H1 (cell line): ENCODE measurements around the gene FXN. TPM values are rescaled to one million over a fixed set of nuclear protein-coding genes. Genes with fewer than 3 reads are reported as not detected.
"Not testable (repeated sequence)": the region's sequence is repeated elsewhere in the genome, so short reads cannot be mapped to it uniquely, and the experiment has no call there.

Experiments
- CTCF ChIA-PET: fragments of 300-600 bp; sonication (Branson Sonifier 250); formaldehyde crosslinking; loops from one replicate; lab custom pipeline; 2021; ENCODE audit not compliant: partially characterized antibody; lab: Charles Lee
- POLR2A ChIA-PET: fragments of 300-600 bp; sonication (Branson Sonifier 250); formaldehyde crosslinking; loops from one replicate; lab custom pipeline; 2021; ENCODE audit warnings: inconsistent platforms; ENCODE audit not compliant: partially characterized antibody; lab: Charles Lee
- DNase-seq, 2 experiments: peaks; one replicate each; pipeline versions ENCODE4 v3.0.0 to v3.0.0-alpha.2; 2010 to 2022; ENCODE audit warnings: low spot score in 2 of 2, low read depth in 1 of 2, mixed read lengths in 1 of 2
- FAIRE-seq: peaks from 2 replicates; lab custom pipeline; 2011; peaks lifted over from hg19 to GRCh38; lab: Jason Lieb, UNC
- H2AFZ ChIP-seq: 2 replicates; pipeline ENCODE4 v1.8.1; 2012; ENCODE audit warnings: low read length, inconsistent platforms
- H2AK5ac ChIP-seq: 2 replicates; pipeline ENCODE4 v1.6.1; 2013; ENCODE audit warnings: low read depth, low read length
- H2BK120ac ChIP-seq: replicated peaks from 2 replicates; pipeline ENCODE3; 2013; ENCODE audit warnings: low read depth, low read length, inconsistent platforms
- H2BK12ac ChIP-seq: 2 replicates; pipeline ENCODE4 v1.6.1; 2013; ENCODE audit warnings: low read depth, low read length
- H2BK15ac ChIP-seq: 2 replicates; pipeline ENCODE4 v1.6.1; 2013; ENCODE audit warnings: low read length
- H2BK20ac ChIP-seq: 2 replicates; pipeline ENCODE4 v1.6.1; 2013; ENCODE audit warnings: low read length
- H2BK5ac ChIP-seq: 2 replicates; pipeline ENCODE4 v1.6.1; 2013; ENCODE audit warnings: low read depth, low read length
- H3K14ac ChIP-seq: 2 replicates; pipeline ENCODE4 v1.6.1; 2013; ENCODE audit warnings: inconsistent platforms; ENCODE audit not compliant: insufficient read length
- H3K18ac ChIP-seq: 2 replicates; pipeline ENCODE4 v1.6.1; 2013; ENCODE audit warnings: low read length; ENCODE audit errors: extremely low read depth
- H3K23ac ChIP-seq: 2 replicates; pipeline ENCODE4 v1.6.1; 2013; ENCODE audit warnings: inconsistent platforms; ENCODE audit not compliant: insufficient read length
- H3K23me2 ChIP-seq: 2 replicates; pipeline ENCODE4 v1.6.1; 2013; ENCODE audit warnings: low read depth, low read length
- H3K27ac ChIP-seq: 2 replicates; pipeline ENCODE4 v1.6.1; 2011; ENCODE audit warnings: low read depth, low read length, inconsistent platforms
- H3K27me3 ChIP-seq, 4 experiments: replicated peaks in 1 of 4; 1 replicate in 1 of 4; 2 replicates in 3 of 4; pipeline versions ENCODE4 v1.6.1 to v1.8.1; 2011 to 2013; ENCODE audit warnings: low read length in 3 of 4, mild to moderate bottlenecking in 3 of 4, inconsistent platforms in 2 of 4, mixed read lengths in 2 of 4, moderate library complexity in 1 of 4; ENCODE audit not compliant: control insufficient read depth in 3 of 4, insufficient read depth in 3 of 4; ENCODE audit errors: extremely low read depth in 1 of 4
- H3K36me3 ChIP-seq, 4 experiments: 2 replicates each; pipeline versions ENCODE4 v1.6.1 to v1.8.1; 2011 to 2013; ENCODE audit warnings: mild to moderate bottlenecking in 4 of 4, low read length in 3 of 4, moderate library complexity in 2 of 4, control low read depth in 1 of 4, inconsistent platforms in 1 of 4; ENCODE audit not compliant: insufficient read depth in 4 of 4, control insufficient read depth in 2 of 4
- H3K4ac ChIP-seq: replicated peaks from 2 replicates; pipeline ENCODE3; 2013; ENCODE audit warnings: low read length, low read depth, mixed read lengths, inconsistent platforms; ENCODE audit not compliant: insufficient read length
- H3K4me1 ChIP-seq, 4 experiments: replicated peaks in 1 of 4; 1 replicate in 1 of 4; 2 replicates in 3 of 4; pipeline versions ENCODE4 v1.6.1 to v1.8.1; 2011 to 2013; ENCODE audit warnings: low read length in 3 of 4, inconsistent platforms in 2 of 4, mixed read lengths in 1 of 4; ENCODE audit not compliant: insufficient read depth in 4 of 4, control insufficient read depth in 3 of 4
- H3K4me2 ChIP-seq, 2 experiments: 2 replicates each; pipeline versions ENCODE4 v1.6.1 to v1.8.1; 2011 to 2013; ENCODE audit warnings: low read depth in 2 of 2, low read length in 2 of 2, control low read depth in 1 of 2, inconsistent platforms in 1 of 2, mild to moderate bottlenecking in 1 of 2; ENCODE audit not compliant: insufficient read depth in 1 of 2
- H3K4me3 ChIP-seq, 4 experiments: fragments of 200-600, 300-600 bp in 1 of 4; sonication (generic), shearing (Covaris generic), sonication (Bioruptor Twin) in 1 of 4; 2 replicates each; pipeline versions ENCODE4 v1.5.1 to v1.8.1; 2011 to 2016; ENCODE audit warnings: low read length in 4 of 4, low read depth in 3 of 4, control low read depth in 2 of 4, inconsistent platforms in 2 of 4, mild to moderate bottlenecking in 2 of 4, mixed read lengths in 1 of 4, moderate library complexity in 1 of 4; ENCODE audit not compliant: insufficient read depth in 2 of 4; ENCODE audit errors: extremely low read depth in 1 of 4
- H3K56ac ChIP-seq: replicated peaks from 2 replicates; pipeline ENCODE3; 2013; ENCODE audit warnings: low read depth, mild to moderate bottlenecking, mixed read lengths, low read length, inconsistent platforms; ENCODE audit not compliant: insufficient read length
- H3K79me1 ChIP-seq: 2 replicates; pipeline ENCODE4 v1.6.1; 2013; ENCODE audit warnings: low read depth, low read length, control low read depth
- H3K79me2 ChIP-seq, 2 experiments: 2 replicates each; pipeline versions ENCODE4 v1.6.1 to v1.8.1; 2012 to 2013; ENCODE audit warnings: low read length in 2 of 2, mild to moderate bottlenecking in 2 of 2, inconsistent platforms in 1 of 2; ENCODE audit not compliant: insufficient read depth in 2 of 2, control insufficient read depth in 1 of 2
- H3K9ac ChIP-seq, 4 experiments: replicated peaks in 1 of 4; 1 replicate in 1 of 4; 2 replicates in 3 of 4; pipeline versions ENCODE4 v1.6.1 to v1.8.1; 2011 to 2013; ENCODE audit warnings: low read depth in 3 of 4, low read length in 3 of 4, control low read depth in 2 of 4, mild to moderate bottlenecking in 2 of 4, moderate library complexity in 2 of 4, inconsistent platforms in 1 of 4; ENCODE audit errors: extremely low read depth in 1 of 4
- H3K9me3 ChIP-seq, 2 experiments: 2 replicates each; pipeline versions ENCODE4 v1.6.1 to v1.8.1; 2012 to 2013; ENCODE audit warnings: mild to moderate bottlenecking in 2 of 2, moderate library complexity in 2 of 2, control low read depth in 1 of 2, inconsistent platforms in 1 of 2, low read depth in 1 of 2, low read length in 1 of 2, mixed read lengths in 1 of 2; ENCODE audit not compliant: insufficient read depth in 2 of 2
- H4K20me1 ChIP-seq, 2 experiments: replicated peaks in 1 of 2; 2 replicates each; pipeline versions ENCODE3 to v1.8.1; 2011 to 2013; ENCODE audit warnings: inconsistent platforms in 2 of 2, low read length in 2 of 2, mild to moderate bottlenecking in 1 of 2; ENCODE audit not compliant: insufficient read depth in 2 of 2, control insufficient read depth in 1 of 2
- H4K5ac ChIP-seq: 2 replicates; pipeline ENCODE4 v1.6.1; 2013; ENCODE audit warnings: low read length, low read depth, mixed read lengths, inconsistent platforms; ENCODE audit not compliant: insufficient read length
- H4K8ac ChIP-seq: 2 replicates; pipeline ENCODE4 v1.8.0; 2013; ENCODE audit warnings: mild to moderate bottlenecking, moderate library complexity, low read length, inconsistent platforms; ENCODE audit not compliant: insufficient read depth; ENCODE audit errors: extremely low read depth
- H4K91ac ChIP-seq: replicated peaks from 2 replicates; pipeline ENCODE3; 2013; ENCODE audit warnings: low read length, mixed read lengths, inconsistent platforms; ENCODE audit not compliant: insufficient read length
- WGBS, 2 experiments: shearing (Covaris generic) in 1 of 2; methylation state at CpG; one replicate each; pipeline versions ENCODE4 v1.1.6 to v1.1.7; 2013 to 2015; ENCODE audit warnings: low lambda C conversion rate in 2 of 2, mixed read lengths in 2 of 2, inconsistent platforms in 1 of 2, low coverage in 1 of 2, missing lambda C conversion rate in 1 of 2; ENCODE audit not compliant: insufficient replicate concordance in 2 of 2, insufficient coverage in 1 of 2, insufficient read length in 1 of 2; ENCODE audit errors: extremely low coverage in 1 of 2, missing lambda C conversion rate in 1 of 2; 5-methylcytosine and 5-hydroxymethylcytosine counted together
- polyA plus RNA-seq, 7 experiments: library from polyadenylated mRNA; depleted of rRNA in 3 of 7; stranded (reverse) in 5 of 7; unstranded in 2 of 7; fragments of >200 nt in 5 of 7; fragments of 200-250 nt in 2 of 7; gene quantifications; 1 replicate in 5 of 7; 2 replicates in 1 of 7; 4 replicates in 1 of 7; pipeline versions ENCODE4 v1.2.1 to v1.2.3, GENCODE V29; 2011 to 2013; ENCODE audit warnings: missing spikeins in 2 of 7, mixed read lengths in 2 of 7
- total RNA-seq: library from RNA; stranded (reverse); fragmentation: NEBNext Ultra II Directional; extraction: Animal tissue kit (Norgen Biotek cat#: 25700); gene quantifications from 2 replicates; pipeline ENCODE4 v1.2.1, GENCODE V29; 2021

The FXN gene
- total and polyA plus RNA-seq, 2 of the 8 experiments (the other 6 are each of a cell fraction or from before 2014, with no cell fraction given) = 34.2 to 37.5 TPM

GRCh38 chr9:69108706-69109105 lies 73.2 kb downstream of the FXN start:
- H4K91ac ChIP-seq, H3K4me1 ChIP-seq, H4K20me1 ChIP-seq, CTCF ChIA-PET, H3K36me3 ChIP-seq, H3K79me1 ChIP-seq, H3K23me2 ChIP-seq, H2AFZ ChIP-seq, H4K8ac ChIP-seq, H2BK20ac ChIP-seq, H3K27ac ChIP-seq, H2BK15ac ChIP-seq, H3K9ac ChIP-seq, H2BK120ac ChIP-seq, H4K5ac ChIP-seq, H3K4me3 ChIP-seq, H2BK12ac ChIP-seq, H2BK5ac ChIP-seq, H3K23ac ChIP-seq, DNase-seq, H3K4ac ChIP-seq, FAIRE-seq, H3K27me3 ChIP-seq, H3K18ac ChIP-seq, H3K56ac ChIP-seq, H3K4me2 ChIP-seq, H3K9me3 ChIP-seq, H3K79me2 ChIP-seq, H3K14ac ChIP-seq: not testable (repeated sequence)
- WGBS, 2 experiments = 89% methylated on average over 14 of the region's 14 CpGs; no CpG with 5 or more reads in 1 of the 2 experiments
- POLR2A ChIA-PET = interaction anchor here (1.4 to 2.3 kb wide), 2 partner anchors 12 to 19 kb away, joined by 3 to 21 read pairs; no protein-coding TSS in a partner anchor
- H2AK5ac ChIP-seq = 0 out of 2 replicates have a peak overlapping the region, but pooled peaks have one; percentile 4
